Mucosa of rectum (tissue), 2 donors: Measurements from ENCODE around the gene FNDC7.
"Not testable (repeated sequence)": the region's sequence is repeated elsewhere in the genome, so short reads cannot be mapped to it uniquely, and the experiment has no call there.

Experiments
- H3K27ac ChIP-seq, 2 donors: one replicate each; pipeline ENCODE4 v1.7.0; 2013; ENCODE audit warnings: inconsistent platforms in 2 of 2, low read depth in 2 of 2, low read length in 2 of 2
- H3K27me3 ChIP-seq, 2 donors: one replicate each; pipeline ENCODE4 v1.7.0; 2013; ENCODE audit warnings: low read length in 2 of 2; ENCODE audit not compliant: control insufficient read depth in 2 of 2, insufficient read depth in 2 of 2
- H3K36me3 ChIP-seq, 2 donors: one replicate each; pipeline ENCODE4 v1.7.0; 2013; ENCODE audit warnings: low read length in 2 of 2; ENCODE audit not compliant: control insufficient read depth in 2 of 2, insufficient read depth in 2 of 2
- H3K4me1 ChIP-seq, 2 donors: one replicate each; pipeline ENCODE4 v1.7.0; 2013; ENCODE audit warnings: low read length in 2 of 2, mild to moderate bottlenecking in 1 of 2; ENCODE audit not compliant: control insufficient read depth in 2 of 2, insufficient read depth in 2 of 2
- H3K4me3 ChIP-seq, 2 donors: one replicate each; pipeline ENCODE4 v1.7.0; 2013; ENCODE audit warnings: low read length in 2 of 2
- H3K9ac ChIP-seq, 2 donors: one replicate each; pipeline ENCODE4 v1.7.0; 2013; ENCODE audit warnings: low read length in 2 of 2, low read depth in 1 of 2, mild to moderate bottlenecking in 1 of 2
- H3K9me3 ChIP-seq, 2 donors: one replicate each; pipeline ENCODE4 v1.7.0; 2013; ENCODE audit warnings: low read length in 2 of 2; ENCODE audit not compliant: control insufficient read depth in 2 of 2
- donor health status: healthy.
- donor health status: Normal muscosa, but diverticular disease.

Gene FNDC7

GRCh38 chr1:108699375-108700332, 13.1 kb upstream of the FNDC7 start:
- no peaks in the 10 kb centered on the region for H3K27me3 ChIP-seq
- no peak overlapping the region for H3K4me3 ChIP-seq
- H3K9ac ChIP-seq = no peak overlapping the region
- H3K4me1 ChIP-seq = no peaks in the 10 kb centered on the region
- peaks cover 54 to 55% of the 10 kb centered on the region in 2 donors for H3K36me3 ChIP-seq
- H3K9me3 ChIP-seq = no peaks in the 10 kb centered on the region
- H3K27ac ChIP-seq = peak overlapping the region; percentile 9 to 13

- Histone ChIP-seq H3K36me3 (peaks cover 47 to 49% of the 10 kb centered on the region in 2 donors), H3K9me3 (no peaks in the 10 kb centered on the region), H3K27ac (no peak overlapping the region)
These were observed 11.4 kb upstream of the FNDC7 start for GRCh38 chr1:108701176-108701849.

GRCh38 chr1:108702109-108702508, 10.6 kb upstream of the FNDC7 start:
- H3K9me3 ChIP-seq, H3K4me1 ChIP-seq, H3K27ac ChIP-seq, H3K27me3 ChIP-seq, H3K9ac ChIP-seq, H3K4me3 ChIP-seq: not testable (repeated sequence)
- H3K36me3 ChIP-seq = peaks cover 40 to 41% of the 10 kb centered on the region in 2 donors

More at GRCh38 chr1:108701176-108701849, 11.4 kb upstream of the FNDC7 start:
- no peak overlapping the region for H3K4me3 ChIP-seq
- no peaks in the 10 kb centered on the region for H3K27me3 ChIP-seq
- H3K4me1 ChIP-seq = no peaks in the 10 kb centered on the region
- no peak overlapping the region for H3K9ac ChIP-seq

- H3K4me3 ChIP-seq = no peak overlapping the region
- H3K36me3 ChIP-seq = peaks cover 23 to 24% of the 10 kb centered on the region in 2 donors
- H3K9me3 ChIP-seq = no peaks in the 10 kb centered on the region
- no peaks in the 10 kb centered on the region for H3K4me1 ChIP-seq
- H3K9ac ChIP-seq = no peak overlapping the region
- H3K27me3 ChIP-seq = no peaks in the 10 kb centered on the region
- H3K27ac ChIP-seq = no peak overlapping the region
These were observed 8.8 kb upstream of the FNDC7 start for GRCh38 chr1:108703939-108704338.

- no peak overlapping the region for H3K27ac ChIP-seq
- no peaks in the 10 kb centered on the region for H3K27me3 ChIP-seq
- no peaks in the 10 kb centered on the region for H3K9me3 ChIP-seq
- H3K36me3 ChIP-seq = peaks cover 18 to 19% of the 10 kb centered on the region in 2 donors
- no peaks in the 10 kb centered on the region for H3K4me1 ChIP-seq
- no peak overlapping the region for H3K9ac ChIP-seq
- no peak overlapping the region for H3K4me3 ChIP-seq
These were observed 8.2 kb upstream of the FNDC7 start for GRCh38 chr1:108704496-108704895.

- Histone ChIP-seq H3K9ac (no peak overlapping the region), H3K4me1 (no peaks in the 10 kb centered on the region), H3K27ac (no peak overlapping the region), H3K36me3 (peaks cover 0 to under 1% of the 10 kb centered on the region in 2 donors), H3K4me3 (no peak overlapping the region), H3K9me3 (no peaks in the 10 kb centered on the region), H3K27me3 (no peaks in the 10 kb centered on the region)
These were observed 6.1 kb upstream of the FNDC7 start for GRCh38 chr1:108706643-108707042.

- no peaks in the 10 kb centered on the region for H3K4me1 ChIP-seq
- no peaks in the 10 kb centered on the region for H3K9me3 ChIP-seq
- no peak overlapping the region for H3K4me3 ChIP-seq
- no peak overlapping the region for H3K9ac ChIP-seq
- H3K27me3 ChIP-seq = no peaks in the 10 kb centered on the region
- H3K36me3 ChIP-seq = no peaks in the 10 kb centered on the region
- no peak overlapping the region for H3K27ac ChIP-seq
These were observed 3.7 kb upstream of the FNDC7 start for GRCh38 chr1:108708691-108709660.

- no peaks in the 10 kb centered on the region for H3K27me3 ChIP-seq
- H3K4me3 ChIP-seq = no peak overlapping the region
- no peaks in the 10 kb centered on the region for H3K9me3 ChIP-seq
- no peaks in the 10 kb centered on the region for H3K4me1 ChIP-seq
- H3K9ac ChIP-seq = no peak overlapping the region
- no peak overlapping the region for H3K27ac ChIP-seq
- H3K36me3 ChIP-seq = no peaks in the 10 kb centered on the region
These were observed 3.2 kb downstream of the FNDC7 start for GRCh38 chr1:108715932-108716331.

GRCh38 chr1:108716437-108717230, 3.9 kb downstream of the FNDC7 start:
- no peaks in the 10 kb centered on the region for H3K27me3 ChIP-seq
- no peaks in the 10 kb centered on the region for H3K4me1 ChIP-seq
- H3K27ac ChIP-seq = no peak overlapping the region
- H3K4me3 ChIP-seq = no peak overlapping the region
- H3K9me3 ChIP-seq = no peaks in the 10 kb centered on the region
- H3K36me3 ChIP-seq = no peaks in the 10 kb centered on the region
- no peak overlapping the region for H3K9ac ChIP-seq
